ENCODE results near the gene NELFA.

The NELFA gene

DNA sequence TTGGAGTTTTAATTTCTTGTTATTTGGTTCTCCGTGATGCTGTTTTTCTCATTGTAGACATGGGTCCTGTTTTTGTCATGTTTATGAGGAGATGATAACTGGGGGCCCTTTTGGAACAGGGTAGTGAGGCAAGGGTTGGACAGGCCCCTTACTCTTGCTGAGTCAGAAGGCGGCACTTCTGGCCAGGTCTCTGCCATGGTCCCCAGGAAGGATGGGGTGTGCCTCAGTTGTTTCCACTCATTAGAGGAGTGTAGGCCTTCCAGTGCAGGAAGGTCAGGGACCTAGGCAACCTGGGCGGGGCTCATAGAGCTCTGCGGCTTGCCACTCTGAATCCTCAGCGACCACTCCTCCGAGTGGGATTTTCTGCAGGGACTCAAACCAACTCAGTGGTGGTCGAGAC lies 68.2 kb downstream of the NELFA start:
- peak; percentile 3; the same call in 1 of the 2 replicates for TF ChIP-seq YY1 (IDR thresholded peaks at IDR 0.05; ENCODE audit: low read depth)
- TF ChIP-seq NFIC (IDR thresholded peaks at IDR 0.05), result no peak
- no peak for TF ChIP-seq CEBPB (IDR thresholded peaks at IDR 0.05)

- TF ChIP-seq EP300 (IDR thresholded peaks at IDR 0.05; ENCODE audit: borderline replicate concordance) (peak; percentile 58; the same call in 1 of the 2 replicates), ZBTB7A (IDR thresholded peaks at IDR 0.05; ENCODE audit: low read depth) (no peak), EGR1 (IDR thresholded peaks at IDR 0.05) (no peak), NFIC (IDR thresholded peaks at IDR 0.05) (peak; percentile 79), TEAD4 (IDR thresholded peaks at IDR 0.05) (peak; percentile 29; the same call in 1 of the 2 replicates), YY1 (IDR thresholded peaks at IDR 0.05; ENCODE audit: low read depth) (peak; percentile 59), FOXM1 (IDR thresholded peaks at IDR 0.05; ENCODE audit: borderline replicate concordance, low read depth) (no peak), TAF1 (IDR thresholded peaks at IDR 0.05; ENCODE audit: low read depth) (no peak), CREB1 (IDR thresholded peaks at IDR 0.05; ENCODE audit: low read depth) (no peak), TCF12 (IDR thresholded peaks at IDR 0.05; ENCODE audit: low read depth) (peak; percentile 64), RAD21 (IDR thresholded peaks at IDR 0.05; ENCODE audit: low read depth) (no peak), MAX (IDR thresholded peaks at IDR 0.05) (peak; percentile 61; the same call in 1 of the 2 replicates)
- TF ChIP-seq, protein P1, sequence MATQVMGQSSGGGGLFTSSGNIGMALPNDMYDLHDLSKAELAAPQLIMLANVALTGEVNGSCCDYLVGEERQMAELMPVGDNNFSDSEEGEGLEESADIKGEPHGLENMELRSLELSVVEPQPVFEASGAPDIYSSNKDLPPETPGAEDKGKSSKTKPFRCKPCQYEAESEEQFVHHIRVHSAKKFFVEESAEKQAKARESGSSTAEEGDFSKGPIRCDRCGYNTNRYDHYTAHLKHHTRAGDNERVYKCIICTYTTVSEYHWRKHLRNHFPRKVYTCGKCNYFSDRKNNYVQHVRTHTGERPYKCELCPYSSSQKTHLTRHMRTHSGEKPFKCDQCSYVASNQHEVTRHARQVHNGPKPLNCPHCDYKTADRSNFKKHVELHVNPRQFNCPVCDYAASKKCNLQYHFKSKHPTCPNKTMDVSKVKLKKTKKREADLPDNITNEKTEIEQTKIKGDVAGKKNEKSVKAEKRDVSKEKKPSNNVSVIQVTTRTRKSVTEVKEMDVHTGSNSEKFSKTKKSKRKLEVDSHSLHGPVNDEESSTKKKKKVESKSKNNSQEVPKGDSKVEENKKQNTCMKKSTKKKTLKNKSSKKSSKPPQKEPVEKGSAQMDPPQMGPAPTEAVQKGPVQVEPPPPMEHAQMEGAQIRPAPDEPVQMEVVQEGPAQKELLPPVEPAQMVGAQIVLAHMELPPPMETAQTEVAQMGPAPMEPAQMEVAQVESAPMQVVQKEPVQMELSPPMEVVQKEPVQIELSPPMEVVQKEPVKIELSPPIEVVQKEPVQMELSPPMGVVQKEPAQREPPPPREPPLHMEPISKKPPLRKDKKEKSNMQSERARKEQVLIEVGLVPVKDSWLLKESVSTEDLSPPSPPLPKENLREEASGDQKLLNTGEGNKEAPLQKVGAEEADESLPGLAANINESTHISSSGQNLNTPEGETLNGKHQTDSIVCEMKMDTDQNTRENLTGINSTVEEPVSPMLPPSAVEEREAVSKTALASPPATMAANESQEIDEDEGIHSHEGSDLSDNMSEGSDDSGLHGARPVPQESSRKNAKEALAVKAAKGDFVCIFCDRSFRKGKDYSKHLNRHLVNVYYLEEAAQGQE (IDR thresholded peaks at IDR 0.05; ENCODE audit: low read depth), result no peak
- TF ChIP-seq, protein P2, sequence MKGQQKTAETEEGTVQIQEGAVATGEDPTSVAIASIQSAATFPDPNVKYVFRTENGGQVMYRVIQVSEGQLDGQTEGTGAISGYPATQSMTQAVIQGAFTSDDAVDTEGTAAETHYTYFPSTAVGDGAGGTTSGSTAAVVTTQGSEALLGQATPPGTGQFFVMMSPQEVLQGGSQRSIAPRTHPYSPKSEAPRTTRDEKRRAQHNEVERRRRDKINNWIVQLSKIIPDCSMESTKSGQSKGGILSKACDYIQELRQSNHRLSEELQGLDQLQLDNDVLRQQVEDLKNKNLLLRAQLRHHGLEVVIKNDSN (IDR thresholded peaks at IDR 0.05), result no peak
Observed at GRCh38 chr4:1939664-1940509, 68.9 kb downstream of the NELFA start.

DNA sequence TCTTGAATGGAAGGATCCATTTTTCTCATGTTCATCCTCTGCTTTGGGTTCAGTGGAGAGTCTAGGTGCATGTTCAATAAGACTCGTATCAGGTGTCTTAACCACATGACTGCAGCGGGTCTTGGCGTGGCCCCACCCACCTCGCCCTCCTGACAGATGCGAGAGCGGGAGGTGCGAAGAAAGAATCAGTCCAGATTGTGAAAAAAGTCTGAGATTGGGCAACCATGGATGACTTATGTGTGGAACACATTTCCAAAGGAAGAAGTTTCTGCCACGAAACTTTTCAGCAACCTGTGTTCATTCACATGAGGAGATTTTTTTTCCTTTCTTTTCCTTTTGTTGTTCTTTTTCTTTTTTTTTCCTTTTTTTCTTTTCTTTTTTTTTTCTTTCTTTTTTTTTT lies 70.7 kb downstream of the NELFA start:
- TF ChIP-seq YY1 (IDR thresholded peaks at IDR 0.05; ENCODE audit: low read depth) (no peak), TEAD4 (IDR thresholded peaks at IDR 0.05) (no peak), TAF1 (IDR thresholded peaks at IDR 0.05; ENCODE audit: low read depth) (no peak)

- TF ChIP-seq ZBTB7A (IDR thresholded peaks at IDR 0.05; ENCODE audit: low read depth) (no peak), TCF12 (IDR thresholded peaks at IDR 0.05; ENCODE audit: low read depth) (no peak), CEBPB (IDR thresholded peaks at IDR 0.05) (no peak), MAX (IDR thresholded peaks at IDR 0.05) (no peak), NFIC (IDR thresholded peaks at IDR 0.05) (no peak)
Observed at GRCh38 chr4:1937550-1937949, 71.2 kb downstream of the NELFA start.

DNA sequence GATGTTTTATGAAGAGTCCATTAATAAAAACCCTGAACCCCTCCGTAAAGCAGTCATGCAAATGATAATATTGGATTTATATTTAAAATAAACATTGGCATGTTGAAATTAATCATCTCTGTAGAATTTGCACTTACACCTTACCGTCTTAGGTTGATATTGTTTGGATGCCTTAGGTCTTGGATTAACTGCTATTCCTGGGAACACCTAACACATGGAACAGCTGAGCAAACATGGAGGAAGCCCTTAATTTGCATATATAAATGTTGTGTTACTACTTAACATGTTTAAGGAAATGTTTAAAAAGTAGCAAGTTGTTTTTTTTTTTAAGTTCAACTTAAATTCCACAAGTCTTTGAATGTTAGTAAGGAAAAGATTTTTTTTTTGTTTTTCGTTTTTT lies 75.1 kb downstream of the NELFA start:
- TF ChIP-seq CREB1 (IDR thresholded peaks at IDR 0.05; ENCODE audit: low read depth) (no peak), ZBTB7A (IDR thresholded peaks at IDR 0.05; ENCODE audit: low read depth) (no peak), CEBPB (IDR thresholded peaks at IDR 0.05) (no peak), EGR1 (IDR thresholded peaks at IDR 0.05) (no peak), MAX (IDR thresholded peaks at IDR 0.05) (no peak), RAD21 (IDR thresholded peaks at IDR 0.05; ENCODE audit: low read depth) (no peak), NFIC (IDR thresholded peaks at IDR 0.05) (no peak)
- TF ChIP-seq, protein P1 (IDR thresholded peaks at IDR 0.05; ENCODE audit: low read depth), result no peak

- no peak for TF ChIP-seq EP300 (IDR thresholded peaks at IDR 0.05; ENCODE audit: borderline replicate concordance)
- TF ChIP-seq ZBTB7A (IDR thresholded peaks at IDR 0.05; ENCODE audit: low read depth), result no peak
- TF ChIP-seq CREB1 (IDR thresholded peaks at IDR 0.05; ENCODE audit: low read depth), result no peak
- TF ChIP-seq RAD21 (IDR thresholded peaks at IDR 0.05; ENCODE audit: low read depth), result no peak
- TF ChIP-seq MAX (IDR thresholded peaks at IDR 0.05), result no peak
- TF ChIP-seq, protein P2 (IDR thresholded peaks at IDR 0.05), result no peak
- TF ChIP-seq, protein P1 (IDR thresholded peaks at IDR 0.05; ENCODE audit: low read depth), result no peak
- no peak for TF ChIP-seq TCF12 (IDR thresholded peaks at IDR 0.05; ENCODE audit: low read depth)
- no peak for TF ChIP-seq FOXM1 (IDR thresholded peaks at IDR 0.05; ENCODE audit: borderline replicate concordance, low read depth)
Observed at GRCh38 chr4:1932736-1933135, 76.0 kb downstream of the NELFA start.
